Esophagus muscularis mucosa (tissue), 4 donors: ENCODE measurements around the gene LARP4. TPM values are rescaled to one million over a fixed set of nuclear protein-coding genes. Genes with fewer than 3 reads are reported as not detected.

Experiments used
- DNase-seq: peaks from one replicate; pipeline ENCODE4 v3.0.0-alpha.2; 2017; ENCODE audit errors: extremely low spot score
- H3K27ac ChIP-seq, 4 donors: fragments of 200-600 bp; sonication (generic); replicated peaks in 1 of 4; 1 replicate in 3 of 4; 2 replicates in 1 of 4; pipeline ENCODE4 v1.5.1; 2016 to 2019; ENCODE audit warnings: mild to moderate bottlenecking in 1 of 4
- H3K27me3 ChIP-seq, 4 donors: fragments of 200-600 bp; sonication (generic); one replicate each; pipeline versions ENCODE4 v1.5.1 to v1.6.0; 2016 to 2019
- H3K36me3 ChIP-seq, 4 donors: fragments of 200-600 bp; sonication (generic); one replicate each; pipeline ENCODE4 v1.5.1; 2016 to 2019
- H3K4me1 ChIP-seq, 4 donors: fragments of 200-600 bp; sonication (generic); one replicate each; pipeline ENCODE4 v1.5.1; 2016 to 2019
- H3K4me3 ChIP-seq, 4 donors: fragments of 200-600 bp; sonication (generic); 1 replicate in 2 of 4; 2 replicates in 2 of 4; pipeline ENCODE4 v1.5.1; 2016 to 2019; ENCODE audit warnings: mild to moderate bottlenecking in 4 of 4, moderate library complexity in 1 of 4
- H3K9me3 ChIP-seq, 4 donors: fragments of 200-600 bp; sonication (generic); 1 replicate in 3 of 4; 2 replicates in 1 of 4; pipeline ENCODE4 v1.5.1; 2016 to 2019
- EP300 ChIP-seq: sonication (generic); formaldehyde crosslinking; IDR thresholded peaks from one replicate; pipeline ENCODE4 v1.6.1; 2017; ENCODE audit warnings: antibody characterized with exemption
- POLR2A ChIP-seq: fragments of 450-650 bp; IDR thresholded peaks from one replicate; pipeline ENCODE4 v1.6.1; 2017; ENCODE audit warnings: antibody characterized with exemption, moderate library complexity, mild to moderate bottlenecking, low read depth
- POLR2AphosphoS5 ChIP-seq, 2 donors: sonication (generic); formaldehyde crosslinking; IDR thresholded peaks; one replicate each; pipeline ENCODE4 v1.6.1; 2017; ENCODE audit warnings: antibody characterized with exemption in 2 of 2
- WGBS: methylation state at CpG from one replicate; pipeline ENCODE4 v1.1.5; 2018; 5-methylcytosine and 5-hydroxymethylcytosine counted together
- intact Hi-C: fragments of 100-400 bp; cut with DNase I; formaldehyde crosslinking; loops from one replicate; pipeline ENCODE4 v1.15.1; 2023
- total RNA-seq, 4 donors: library from RNA; depleted of rRNA; stranded (reverse); fragments of >200 nt; gene quantifications; one replicate each; pipeline versions ENCODE4 v1.1.0 to v1.2.1, GENCODE V29; 2016
- TF ChIP-seq, protein P1 (sequence below), 3 experiments: fragments of 200-600 bp in 2 of 3; fragments of 450-650 bp in 1 of 3; sonication (generic) in 2 of 3; IDR thresholded peaks; one replicate each; pipeline ENCODE4 v1.5.1; 2017 to 2019; ENCODE audit warnings: antibody characterized with exemption in 3 of 3, mild to moderate bottlenecking in 2 of 3, moderate library complexity in 1 of 3

Gene LARP4
- total RNA-seq, 4 donors from 2014 or later: 29.7 to 56.7 (median 39.9) TPM

DNA sequence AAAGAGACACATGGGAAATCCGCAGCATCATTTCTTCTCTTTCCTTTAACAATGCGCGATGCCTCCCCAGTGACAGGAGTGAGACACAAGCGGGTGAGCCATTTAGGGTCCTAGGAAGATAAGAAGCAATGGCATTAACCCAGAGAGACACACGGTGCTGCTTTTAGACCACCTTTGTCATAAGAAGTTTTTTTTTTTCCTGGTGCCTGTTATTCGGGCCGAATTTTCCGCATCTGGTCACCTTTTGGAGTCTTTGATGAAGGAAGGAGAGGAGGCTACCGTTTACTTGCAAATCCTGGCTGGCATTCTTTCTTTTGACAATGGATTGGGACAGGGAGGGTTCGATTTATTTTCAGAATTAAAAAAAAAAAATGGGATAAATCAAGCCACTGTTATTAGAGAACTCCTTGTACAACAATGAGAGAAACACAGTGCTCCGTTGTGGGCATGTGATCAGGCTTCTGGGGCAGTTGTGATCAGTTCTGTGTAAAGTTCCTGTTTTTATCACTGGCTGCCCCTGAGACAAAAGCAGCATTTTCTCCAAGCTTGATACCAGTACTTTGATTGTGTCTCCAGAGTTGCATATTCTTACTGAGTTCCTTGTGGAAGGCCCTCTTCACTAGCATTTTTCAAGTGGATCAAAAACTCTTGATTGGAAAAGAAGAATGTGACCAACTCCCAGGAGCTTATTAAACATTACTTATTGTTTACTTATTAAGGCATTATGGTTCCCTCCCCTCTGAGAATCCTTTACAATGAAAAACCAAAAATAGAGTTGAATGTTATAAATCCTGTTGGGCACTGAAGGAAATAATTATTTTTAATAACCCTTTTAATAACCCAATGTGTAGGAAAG is 105.2 kb downstream of the LARP4 start:
- WGBS: under 1% methylated on average over 11 of the region's 11 CpGs

DNA sequence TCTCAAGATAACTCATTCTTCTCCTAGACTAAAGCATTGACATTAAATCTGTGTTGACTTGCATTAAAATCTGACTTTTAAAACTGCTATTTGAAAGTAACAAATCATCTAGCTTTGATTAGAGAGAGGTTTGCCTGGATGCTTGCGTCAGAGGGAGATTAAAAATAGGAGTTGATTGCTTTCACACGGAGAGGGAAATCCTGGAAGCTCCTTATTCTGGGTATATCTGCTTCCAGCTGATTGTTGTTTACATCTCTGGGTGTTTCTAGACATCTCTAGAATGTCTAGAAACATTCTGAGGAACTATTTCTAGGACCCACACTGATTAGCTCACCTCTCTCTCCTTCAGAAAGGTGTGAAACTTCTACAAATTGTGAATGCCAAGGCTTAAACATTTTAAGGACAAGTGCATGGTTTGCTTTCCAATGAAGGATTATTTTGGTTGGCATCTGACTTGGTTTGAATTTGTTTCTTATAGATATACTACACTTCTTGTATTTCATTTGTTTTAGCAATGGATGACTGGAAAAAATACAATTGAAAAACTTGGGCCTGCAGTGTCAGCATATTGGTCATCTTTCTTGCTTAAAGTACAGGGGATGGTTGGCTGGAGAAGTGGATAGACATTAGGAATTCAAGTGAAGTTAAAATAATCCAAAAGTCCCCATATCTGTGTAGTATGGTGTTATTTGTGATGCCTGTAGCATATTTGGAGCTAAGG is 106.2 kb downstream of the LARP4 start:
- WGBS: 3% methylated on average over 2 of the region's 2 CpGs
- no peaks in the 10 kb centered on the region for H3K9me3 ChIP-seq
- intact Hi-C loops: loop anchor here (10.0 kb wide), 1 partner anchor 208 kb away; no protein-coding TSS in a partner anchor
- H3K4me1 ChIP-seq: peaks cover 40 to 57% (median 56%) of the 10 kb centered on the region in 4 donors
- H3K27me3 ChIP-seq: no peaks in the 10 kb centered on the region
- no peak for DNase-seq
- no peaks in the 10 kb centered on the region for H3K36me3 ChIP-seq
- H3K27ac ChIP-seq: peak overlapping the region; percentile 94 to 98 (median 98)
- no peak for TF ChIP-seq POLR2A
- TF ChIP-seq, protein P1, sequence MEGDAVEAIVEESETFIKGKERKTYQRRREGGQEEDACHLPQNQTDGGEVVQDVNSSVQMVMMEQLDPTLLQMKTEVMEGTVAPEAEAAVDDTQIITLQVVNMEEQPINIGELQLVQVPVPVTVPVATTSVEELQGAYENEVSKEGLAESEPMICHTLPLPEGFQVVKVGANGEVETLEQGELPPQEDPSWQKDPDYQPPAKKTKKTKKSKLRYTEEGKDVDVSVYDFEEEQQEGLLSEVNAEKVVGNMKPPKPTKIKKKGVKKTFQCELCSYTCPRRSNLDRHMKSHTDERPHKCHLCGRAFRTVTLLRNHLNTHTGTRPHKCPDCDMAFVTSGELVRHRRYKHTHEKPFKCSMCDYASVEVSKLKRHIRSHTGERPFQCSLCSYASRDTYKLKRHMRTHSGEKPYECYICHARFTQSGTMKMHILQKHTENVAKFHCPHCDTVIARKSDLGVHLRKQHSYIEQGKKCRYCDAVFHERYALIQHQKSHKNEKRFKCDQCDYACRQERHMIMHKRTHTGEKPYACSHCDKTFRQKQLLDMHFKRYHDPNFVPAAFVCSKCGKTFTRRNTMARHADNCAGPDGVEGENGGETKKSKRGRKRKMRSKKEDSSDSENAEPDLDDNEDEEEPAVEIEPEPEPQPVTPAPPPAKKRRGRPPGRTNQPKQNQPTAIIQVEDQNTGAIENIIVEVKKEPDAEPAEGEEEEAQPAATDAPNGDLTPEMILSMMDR (IDR thresholded peaks at IDR 0.05): no peak
- no peak for TF ChIP-seq POLR2AphosphoS5 (IDR thresholded peaks at IDR 0.05)
- TF ChIP-seq EP300: no peak
- H3K4me3 ChIP-seq: peak overlapping the region; percentile 85 to 99 (median 93)

More for the DNA sequence above, 105.2 kb downstream of the LARP4 start:
- DNase-seq: no peak
- intact Hi-C loops: loop anchor here (10.0 kb wide), 1 partner anchor 209 kb away; no protein-coding TSS in a partner anchor
- peak overlapping the region; percentile 85 to 99 (median 93) for H3K4me3 ChIP-seq
- TF ChIP-seq, protein P1 (IDR thresholded peaks at IDR 0.05): no peak
- TF ChIP-seq EP300 (no peak), POLR2A (no peak), POLR2AphosphoS5 (IDR thresholded peaks at IDR 0.05) (no peak)
- H3K4me1 ChIP-seq: peaks cover 40 to 57% (median 56%) of the 10 kb centered on the region in 4 donors
- no peaks in the 10 kb centered on the region for H3K36me3 ChIP-seq
- peak overlapping the region; percentile 94 to 98 (median 98) for H3K27ac ChIP-seq
- no peaks in the 10 kb centered on the region for H3K27me3 ChIP-seq
- no peaks in the 10 kb centered on the region for H3K9me3 ChIP-seq

DNA sequence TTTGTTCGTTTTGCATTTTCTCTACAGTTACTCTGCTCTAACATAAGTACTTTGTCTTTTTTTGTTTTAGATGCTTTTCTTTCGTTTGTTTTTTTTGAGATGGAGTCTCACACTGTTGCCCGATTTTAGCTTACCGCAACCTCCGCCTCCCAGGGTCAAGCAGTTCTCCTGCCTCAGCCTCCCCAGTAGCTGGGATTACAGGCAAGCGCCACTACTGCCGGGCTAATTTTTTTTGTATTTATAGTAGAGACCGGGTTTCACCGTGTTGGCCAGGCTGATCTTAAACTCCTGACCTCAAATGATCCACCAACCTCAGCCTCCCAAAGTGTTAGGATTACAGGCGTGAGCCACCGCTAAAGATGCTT is 106.8 kb downstream of the LARP4 start:
- TF ChIP-seq POLR2AphosphoS5 (IDR thresholded peaks at IDR 0.05) (no peak), POLR2A (no peak), EP300 (no peak)
- TF ChIP-seq, protein P1 (IDR thresholded peaks at IDR 0.05): no peak
- Histone ChIP-seq H3K4me3 (peak overlapping the region in 2 of 4 donors; percentile 90 to 96), H3K4me1 (peaks cover 40 to 61% (median 56%) of the 10 kb centered on the region in 4 donors), H3K9me3 (no peaks in the 10 kb centered on the region), H3K27me3 (no peaks in the 10 kb centered on the region), H3K27ac (peak overlapping the region; percentile 22 to 98 (median 98)), H3K36me3 (no peaks in the 10 kb centered on the region)
- intact Hi-C loops: loop anchor here (10.0 kb wide), 1 partner anchor 207 kb away; no protein-coding TSS in a partner anchor
- 73% methylated on average over 11 of the region's 11 CpGs for WGBS
- DNase-seq: no peak

DNA sequence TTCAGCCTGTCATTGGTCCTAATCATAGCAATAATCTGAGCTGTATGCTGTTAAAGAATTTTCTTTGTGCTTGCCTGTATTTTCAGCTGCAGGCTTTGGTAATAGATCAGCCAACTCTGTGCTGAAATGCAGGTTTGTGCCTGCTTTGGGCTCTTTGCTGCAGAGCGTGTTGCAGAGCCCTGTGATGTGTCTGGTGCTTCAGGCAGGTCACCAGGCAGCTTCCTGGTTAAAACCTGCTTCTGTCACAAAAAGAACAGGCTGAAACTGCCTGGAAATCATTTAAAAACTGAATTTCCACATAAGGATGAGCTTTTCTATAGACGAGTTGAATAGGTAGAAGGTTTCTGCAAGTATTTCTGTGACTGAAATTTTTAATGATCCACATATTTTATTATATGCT is 107.2 kb downstream of the LARP4 start:
- Histone ChIP-seq H3K36me3 (no peaks in the 10 kb centered on the region), H3K4me1 (peaks cover 40 to 61% (median 58%) of the 10 kb centered on the region in 4 donors), H3K27ac (peak overlapping the region in 3 of 4 donors; percentile 22 to 98 (median 97)), H3K4me3 (peak overlapping the region in 1 of 4 donors; percentile 96), H3K27me3 (no peaks in the 10 kb centered on the region), H3K9me3 (no peaks in the 10 kb centered on the region)
- TF ChIP-seq EP300: no peak
- no peak for TF ChIP-seq POLR2A
- no peak for TF ChIP-seq POLR2AphosphoS5 (IDR thresholded peaks at IDR 0.05)
- TF ChIP-seq, protein P1 (IDR thresholded peaks at IDR 0.05): no peak
- DNase-seq: no peak
- WGBS: 37% methylated on average over 2 of the region's 2 CpGs
- intact Hi-C loops: loop anchor here (10.0 kb wide), 1 partner anchor 207 kb away; no protein-coding TSS in a partner anchor
